ENCODE results near the gene ADH1B.
"Not testable (repeated sequence)": the region's sequence is repeated elsewhere in the genome, so short reads cannot be mapped to it uniquely, and the experiment has no call there.

The ADH1B gene

DNA sequence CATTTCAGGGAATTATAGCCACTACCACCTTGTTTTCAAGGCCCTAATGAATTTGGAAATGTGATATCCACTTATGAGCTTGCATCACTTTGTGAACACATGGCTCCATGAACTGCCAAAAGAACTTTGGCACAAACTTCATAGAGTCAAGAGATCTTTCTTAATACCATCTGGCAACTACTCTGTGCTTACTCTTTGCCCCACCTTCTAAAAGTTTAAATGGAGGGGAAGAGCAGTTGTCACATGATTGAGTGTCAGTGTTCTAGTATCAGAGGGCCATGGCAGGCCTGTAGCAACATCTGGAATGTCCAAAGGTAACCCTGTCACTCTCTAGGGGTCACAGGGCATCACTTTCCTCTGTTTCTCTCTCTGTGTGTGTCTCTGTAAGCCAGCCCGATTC is 2.6 kb upstream of the ADH1B start:
- TF ChIP-seq, protein P1, sequence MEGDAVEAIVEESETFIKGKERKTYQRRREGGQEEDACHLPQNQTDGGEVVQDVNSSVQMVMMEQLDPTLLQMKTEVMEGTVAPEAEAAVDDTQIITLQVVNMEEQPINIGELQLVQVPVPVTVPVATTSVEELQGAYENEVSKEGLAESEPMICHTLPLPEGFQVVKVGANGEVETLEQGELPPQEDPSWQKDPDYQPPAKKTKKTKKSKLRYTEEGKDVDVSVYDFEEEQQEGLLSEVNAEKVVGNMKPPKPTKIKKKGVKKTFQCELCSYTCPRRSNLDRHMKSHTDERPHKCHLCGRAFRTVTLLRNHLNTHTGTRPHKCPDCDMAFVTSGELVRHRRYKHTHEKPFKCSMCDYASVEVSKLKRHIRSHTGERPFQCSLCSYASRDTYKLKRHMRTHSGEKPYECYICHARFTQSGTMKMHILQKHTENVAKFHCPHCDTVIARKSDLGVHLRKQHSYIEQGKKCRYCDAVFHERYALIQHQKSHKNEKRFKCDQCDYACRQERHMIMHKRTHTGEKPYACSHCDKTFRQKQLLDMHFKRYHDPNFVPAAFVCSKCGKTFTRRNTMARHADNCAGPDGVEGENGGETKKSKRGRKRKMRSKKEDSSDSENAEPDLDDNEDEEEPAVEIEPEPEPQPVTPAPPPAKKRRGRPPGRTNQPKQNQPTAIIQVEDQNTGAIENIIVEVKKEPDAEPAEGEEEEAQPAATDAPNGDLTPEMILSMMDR (conservative IDR thresholded peaks at IDR 0.05; ENCODE audit: low read depth, low read length): no peak
- DNase-seq (ENCODE audit: low read depth): peak; percentile 89
- no peak overlapping the region for H3K4me3 ChIP-seq (ENCODE audit: low read depth, low read length)

DNA sequence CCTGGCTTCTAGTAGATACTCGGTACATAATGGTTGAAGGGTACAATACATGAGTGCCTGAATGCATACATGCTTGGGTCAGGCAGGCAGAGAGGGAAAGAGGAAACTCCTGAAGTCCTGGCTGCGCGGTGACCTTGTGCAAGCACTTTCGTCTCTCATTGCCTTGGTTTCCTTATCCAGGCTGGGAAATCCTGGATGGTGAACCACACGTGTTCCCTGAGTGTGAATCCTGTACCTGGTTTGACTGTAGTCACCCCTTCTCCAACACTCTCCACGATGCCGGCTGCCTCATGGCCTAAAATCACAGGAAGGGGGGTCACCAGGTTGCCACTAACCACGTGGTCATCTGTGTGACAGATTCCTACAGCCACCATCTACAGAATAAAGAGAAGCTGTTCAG is 3.4 kb downstream of the ADH1B start:
- not testable (repeated sequence) for DNase-seq (ENCODE audit: low read depth); H3K4me3 ChIP-seq (ENCODE audit: low read depth, low read length)

DNA sequence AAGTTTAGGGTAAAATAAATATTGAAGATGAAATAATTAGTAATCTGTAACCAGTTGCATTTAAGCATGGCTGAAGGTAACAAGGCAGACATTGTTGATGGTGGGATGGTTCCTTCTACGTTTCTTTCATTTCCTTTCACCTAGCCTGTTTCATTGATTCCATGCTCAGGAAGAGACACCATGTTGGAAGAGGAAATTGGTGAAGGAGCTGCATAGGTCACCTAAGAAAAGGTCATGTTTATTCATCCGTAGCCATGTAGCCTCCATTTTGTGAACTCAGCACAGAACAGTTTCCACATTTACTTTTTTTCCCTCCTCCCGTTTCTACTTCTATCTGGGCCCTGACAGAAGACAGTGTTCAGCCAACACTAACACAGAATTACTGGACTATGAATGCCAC is 3.8 kb downstream of the ADH1B start:
- DNase-seq (ENCODE audit: low read depth): no peak
- no peak overlapping the region for H3K4me3 ChIP-seq (ENCODE audit: low read depth, low read length)
- TF ChIP-seq, protein P1 (conservative IDR thresholded peaks at IDR 0.05; ENCODE audit: low read depth, low read length): no peak

DNA sequence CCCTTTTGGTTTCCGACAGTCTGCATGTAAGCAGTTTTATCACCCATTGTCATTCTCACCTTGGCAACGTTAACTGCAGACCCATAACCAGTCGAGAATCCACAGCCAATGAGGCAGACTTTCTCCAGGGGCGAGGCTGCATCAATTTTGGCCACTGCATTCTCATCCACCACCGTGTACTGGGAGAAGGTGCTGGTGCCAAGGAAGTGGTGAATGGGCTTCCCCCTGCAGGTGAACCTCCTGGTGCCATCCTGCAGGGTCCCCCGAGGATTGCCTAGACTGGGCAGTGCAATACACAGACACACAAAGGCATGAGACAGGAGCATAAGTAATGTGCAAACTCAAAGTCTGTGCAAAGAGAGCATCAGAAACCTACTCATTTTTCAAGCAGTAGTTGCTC is 5.4 kb downstream of the ADH1B start:
- no peak overlapping the region for H3K4me3 ChIP-seq (ENCODE audit: low read depth, low read length)
- TF ChIP-seq, protein P1 (conservative IDR thresholded peaks at IDR 0.05; ENCODE audit: low read depth, low read length): no peak
- DNase-seq (ENCODE audit: low read depth): no peak

DNA sequence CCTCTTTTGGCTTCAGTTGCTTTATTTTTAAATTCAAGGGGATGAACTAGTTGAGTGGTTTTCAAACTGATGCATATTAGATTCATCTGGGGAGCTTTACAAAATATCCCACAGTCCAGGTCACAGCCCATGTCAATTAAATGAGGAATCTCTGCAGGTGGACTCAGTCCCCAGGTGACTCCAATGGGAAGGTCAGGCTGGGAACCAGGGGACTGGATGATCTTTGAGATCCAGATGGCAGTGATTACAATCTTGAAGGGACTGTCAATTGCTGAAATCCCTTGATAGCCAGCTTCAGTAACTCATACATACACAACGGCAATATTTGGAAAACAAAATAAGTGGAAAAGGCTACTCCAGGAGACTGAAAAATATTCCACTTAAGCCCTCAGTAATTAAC is 7.0 kb downstream of the ADH1B start:
- H3K4me3 ChIP-seq (ENCODE audit: low read depth, low read length): no peak overlapping the region
- TF ChIP-seq, protein P1 (conservative IDR thresholded peaks at IDR 0.05; ENCODE audit: low read depth, low read length): no peak
- DNase-seq (ENCODE audit: low read depth): no peak

DNA sequence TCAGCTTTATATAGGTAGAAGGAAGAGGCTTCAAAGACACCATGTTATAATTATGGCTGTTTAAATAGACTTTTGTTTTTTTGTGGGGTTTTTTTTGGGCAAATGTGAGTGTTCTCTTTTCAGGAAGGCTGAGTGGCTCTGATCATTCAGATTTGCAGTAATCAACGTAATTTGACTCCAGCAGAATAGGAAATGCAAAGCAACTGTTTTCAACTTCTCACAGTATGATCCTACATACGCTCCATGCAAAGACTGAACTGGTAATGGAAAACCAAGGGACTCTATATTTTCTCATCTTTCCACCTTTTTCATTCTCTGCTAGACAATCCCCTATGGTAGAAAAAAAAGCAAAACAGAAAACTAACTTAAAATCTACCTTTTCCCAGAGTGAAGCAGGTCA is 10.8 kb downstream of the ADH1B start:
- DNase-seq (ENCODE audit: low read depth): peak; percentile 11
- H3K4me3 ChIP-seq (ENCODE audit: low read depth, low read length): no peak overlapping the region
- TF ChIP-seq, protein P1 (conservative IDR thresholded peaks at IDR 0.05; ENCODE audit: low read depth, low read length): no peak

DNA sequence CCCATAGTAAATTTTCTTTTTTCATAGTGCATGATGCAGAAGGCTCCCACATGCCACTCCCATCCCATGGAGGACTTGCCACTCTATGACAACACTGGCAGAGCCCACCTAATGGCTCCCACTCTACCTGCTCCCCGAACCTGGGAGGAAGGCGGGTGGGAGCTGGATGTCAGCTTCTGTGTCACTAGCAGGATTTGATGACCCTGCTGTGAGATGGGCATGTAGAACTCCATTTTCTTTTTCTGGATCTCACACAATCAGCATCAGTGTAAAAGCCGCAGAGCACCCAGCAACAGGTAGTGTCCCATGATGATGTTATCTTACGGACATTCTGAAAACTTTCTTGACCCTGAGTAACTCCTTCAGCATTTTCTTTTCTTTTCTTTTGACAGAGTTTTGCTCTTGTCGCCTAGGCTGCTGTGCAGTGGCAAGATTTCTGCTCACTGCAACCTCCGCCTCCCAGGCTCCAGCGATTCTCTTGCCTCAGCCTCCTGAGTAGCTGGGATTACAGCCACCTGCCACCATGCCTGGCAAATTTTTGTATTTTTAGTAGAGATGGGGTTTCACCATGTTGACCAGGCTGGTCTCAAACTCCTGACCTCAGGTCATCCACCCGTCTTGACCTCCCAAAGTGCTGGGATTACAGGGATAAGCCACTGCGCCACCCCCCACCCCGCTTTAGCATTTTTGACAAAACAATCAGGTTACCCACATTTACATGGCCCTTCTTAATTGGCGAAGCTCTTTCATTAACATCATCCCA is 15.4 kb downstream of the ADH1B start:
- no peak for DNase-seq (ENCODE audit: low read depth)

More for the DNA sequence above, 15.4 kb downstream of the ADH1B start:
- no peak overlapping the region for H3K4me3 ChIP-seq (ENCODE audit: low read depth, low read length)
- TF ChIP-seq, protein P1 (conservative IDR thresholded peaks at IDR 0.05; ENCODE audit: low read depth, low read length): no peak
